ENCODE results near the gene USP25. TPM values are rescaled to one million over a fixed set of nuclear protein-coding genes. Genes with fewer than 3 reads are reported as not detected.

USP25 gene
- total and polyA plus RNA-seq, 4 donors: 14.6 to 148 (median 32.1) TPM

- Histone ChIP-seq H3K27ac (ENCODE audit: low read depth in 1 of 2, low read length in 1 of 2) (no peak overlapping the region), H3K9me3 (ENCODE audit: control insufficient read depth in 4 of 4, insufficient read depth in 3 of 4, low read length in 3 of 4) (no peaks in the 10 kb centered on the region), H3K27me3 (ENCODE audit: control insufficient read depth in 3 of 3, insufficient read depth in 3 of 3, low read length in 2 of 3) (no peaks in the 10 kb centered on the region), H3K36me3 (ENCODE audit: control insufficient read depth in 4 of 4, insufficient read depth in 4 of 4, low read length in 4 of 4) (peaks cover 0 to 4% (median 0%) of the 10 kb centered on the region in 4 donors), H3K4me1 (ENCODE audit: control insufficient read depth in 5 of 5, insufficient read depth in 5 of 5, low read length in 5 of 5) (peaks cover 0 to 3% (median 0%) of the 10 kb centered on the region in 5 donors), H3K9ac (ENCODE audit: insufficient read depth in 1 of 2, low read length in 2 of 2) (no peak overlapping the region), H3K4me3 (no peak overlapping the region)
- WGBS, 2 donors: 67 to 84% methylated on average over 1 of the region's 1 CpG
- ATAC-seq (ENCODE audit: insufficient read depth, low FRiP score) (no peak), DNase-seq (peak in 1 of 3 donors; percentile 23)
- no peak for TF ChIP-seq CTCF (IDR thresholded peaks at IDR 0.05; ENCODE audit: control extremely low read depth, extremely low read depth)
Observed at GRCh38 chr21:15793550-15794235, 63.9 kb downstream of the USP25 start.

GRCh38 chr21:15794277-15794912 is 64.6 kb downstream of the USP25 start:
- no peaks in the 10 kb centered on the region for H3K27me3 ChIP-seq (ENCODE audit: control insufficient read depth in 3 of 3, insufficient read depth in 3 of 3, low read length in 2 of 3)
- DNase-seq (no peak), ATAC-seq (ENCODE audit: insufficient read depth, low FRiP score) (no peak)
- H3K4me3 ChIP-seq: no peak overlapping the region
- H3K9ac ChIP-seq (ENCODE audit: insufficient read depth in 1 of 2, low read length in 2 of 2): no peak overlapping the region
- H3K27ac ChIP-seq (ENCODE audit: low read depth in 1 of 2, low read length in 1 of 2): no peak overlapping the region
- 89 to 100% methylated on average over 2 of the region's 2 CpGs for WGBS, 2 donors
- H3K9me3 ChIP-seq (ENCODE audit: control insufficient read depth in 4 of 4, insufficient read depth in 3 of 4, low read length in 3 of 4): no peaks in the 10 kb centered on the region
- peaks cover 0 to 3% (median 0%) of the 10 kb centered on the region in 5 donors for H3K4me1 ChIP-seq (ENCODE audit: control insufficient read depth in 5 of 5, insufficient read depth in 5 of 5, low read length in 5 of 5)
- peaks cover 0 to 4% (median 0%) of the 10 kb centered on the region in 4 donors for H3K36me3 ChIP-seq (ENCODE audit: control insufficient read depth in 4 of 4, insufficient read depth in 4 of 4, low read length in 4 of 4)
- no peak for TF ChIP-seq CTCF (IDR thresholded peaks at IDR 0.05; ENCODE audit: control extremely low read depth, extremely low read depth)

- H3K36me3 ChIP-seq (ENCODE audit: control insufficient read depth in 4 of 4, insufficient read depth in 4 of 4, low read length in 4 of 4): peaks cover 0 to 4% (median 1%) of the 10 kb centered on the region in 4 donors
- peaks cover 0 to 3% (median 0%) of the 10 kb centered on the region in 5 donors for H3K4me1 ChIP-seq (ENCODE audit: control insufficient read depth in 5 of 5, insufficient read depth in 5 of 5, low read length in 5 of 5)
- DNase-seq (no peak), ATAC-seq (ENCODE audit: insufficient read depth, low FRiP score) (no peak)
- no peaks in the 10 kb centered on the region for H3K27me3 ChIP-seq (ENCODE audit: control insufficient read depth in 3 of 3, insufficient read depth in 3 of 3, low read length in 2 of 3)
- no peak overlapping the region for H3K9ac ChIP-seq (ENCODE audit: insufficient read depth in 1 of 2, low read length in 2 of 2)
- H3K27ac ChIP-seq (ENCODE audit: low read depth in 1 of 2, low read length in 1 of 2): no peak overlapping the region
- WGBS, 2 donors: 91 to 92% methylated on average over 4 of the region's 4 CpGs
- H3K9me3 ChIP-seq (ENCODE audit: control insufficient read depth in 4 of 4, insufficient read depth in 3 of 4, low read length in 3 of 4): no peaks in the 10 kb centered on the region
- H3K4me3 ChIP-seq: no peak overlapping the region
- no peak for TF ChIP-seq CTCF (IDR thresholded peaks at IDR 0.05; ENCODE audit: control extremely low read depth, extremely low read depth)
Observed at GRCh38 chr21:15795533-15795932, 65.8 kb downstream of the USP25 start.

Data from lung (tissue), 12 donors.